Muscle of leg (tissue), 11 donors: ENCODE measurements around the gene POTEF. TPM values are rescaled to one million over a fixed set of nuclear protein-coding genes. Genes with fewer than 3 reads are reported as not detected.
"Not testable (repeated sequence)": the region's sequence is repeated elsewhere in the genome, so short reads cannot be mapped to it uniquely, and the experiment has no call there.

Source experiments
- DNase-seq: peaks from one replicate; pipeline ENCODE4 v3.0.0; 2013
- H3K27ac ChIP-seq: one replicate; pipeline ENCODE4 v1.5.1; 2013; ENCODE audit warnings: mild to moderate bottlenecking, low read length, control low read depth
- H3K27me3 ChIP-seq: one replicate; pipeline ENCODE4 v1.6.1; 2013; ENCODE audit warnings: low read length; ENCODE audit not compliant: control insufficient read depth, insufficient read depth
- H3K36me3 ChIP-seq: one replicate; pipeline ENCODE4 v1.6.1; 2013; ENCODE audit warnings: low read length; ENCODE audit not compliant: control insufficient read depth, insufficient read depth
- H3K4me1 ChIP-seq: one replicate; pipeline ENCODE4 v1.6.1; 2013; ENCODE audit warnings: low read length; ENCODE audit not compliant: control insufficient read depth, insufficient read depth
- H3K4me3 ChIP-seq: one replicate; pipeline ENCODE4 v1.5.1; 2013; ENCODE audit warnings: low read length, control low read depth
- H3K9me3 ChIP-seq: replicated peaks from 2 replicates; pipeline ENCODE4 v1.6.1; 2013; ENCODE audit warnings: low read depth, low read length; ENCODE audit not compliant: control insufficient read depth
- WGBS: methylation state at CpG from one replicate; pipeline ENCODE4 v1.1.5; 2013; ENCODE audit warnings: missing lambda C conversion rate; ENCODE audit not compliant: insufficient coverage; 5-methylcytosine and 5-hydroxymethylcytosine counted together
- polyA plus RNA-seq, 8 donors: library from polyadenylated mRNA; unstranded; fragments of 120-200 nt; gene quantifications; one replicate each; pipeline versions ENCODE4 v1.2.1 to v1.2.3, GENCODE V29; 2013; ENCODE audit warnings: inconsistent platforms in 1 of 8, low replicate concordance in 1 of 8; ENCODE audit not compliant: insufficient read length in 8 of 8, insufficient read depth in 1 of 8
- total RNA-seq: library from RNA; stranded (reverse); fragments of 120-200 nt; gene quantifications from one replicate; pipeline ENCODE4 v1.2.4, GENCODE V29; 2013

POTEF gene
- total and polyA plus RNA-seq, 9 donors: 0.05 to 0.50 (median 0.10) TPM; not detected in 2

GRCh38 chr2:130127726-130128125 lies 1.3 kb downstream of the POTEF start:
- H3K4me1 ChIP-seq, H3K27ac ChIP-seq, H3K4me3 ChIP-seq, H3K36me3 ChIP-seq, H3K9me3 ChIP-seq, H3K27me3 ChIP-seq, DNase-seq: not testable (repeated sequence)
- no CpG with 5 or more reads among the region's 9 CpGs for WGBS

- H3K27me3 ChIP-seq, DNase-seq, H3K9me3 ChIP-seq, H3K4me1 ChIP-seq, H3K4me3 ChIP-seq, H3K27ac ChIP-seq, H3K36me3 ChIP-seq: not testable (repeated sequence)
- WGBS: 90% methylated on average over 9 of the region's 45 CpGs
Observed at GRCh38 chr2:130120924-130121323, 8.1 kb downstream of the POTEF start.

- not testable (repeated sequence) for H3K9me3 ChIP-seq
- WGBS: 22% methylated on average over 3 of the region's 8 CpGs
Observed at GRCh38 chr2:130102597-130103363, 26.2 kb downstream of the POTEF start.

GRCh38 chr2:130062645-130063044 lies 66.4 kb downstream of the POTEF start:
- not testable (repeated sequence) for H3K4me3 ChIP-seq, H3K27me3 ChIP-seq, H3K36me3 ChIP-seq, H3K27ac ChIP-seq, DNase-seq, H3K9me3 ChIP-seq, H3K4me1 ChIP-seq
- WGBS: no CpG with 5 or more reads among the region's 5 CpGs

More at GRCh38 chr2:130102597-130103363, 26.2 kb downstream of the POTEF start:
- DNase-seq, H3K4me1 ChIP-seq, H3K4me3 ChIP-seq, H3K36me3 ChIP-seq, H3K27me3 ChIP-seq, H3K27ac ChIP-seq: not testable (repeated sequence)

- H3K36me3 ChIP-seq, H3K9me3 ChIP-seq, H3K4me1 ChIP-seq, DNase-seq, H3K27me3 ChIP-seq, H3K27ac ChIP-seq, H3K4me3 ChIP-seq: not testable (repeated sequence)
- no CpG with 5 or more reads among the region's 10 CpGs for WGBS
Observed at GRCh38 chr2:130059982-130060381, 69.0 kb downstream of the POTEF start.

- H3K36me3 ChIP-seq, H3K4me1 ChIP-seq, H3K27me3 ChIP-seq, H3K27ac ChIP-seq, H3K4me3 ChIP-seq, DNase-seq, H3K9me3 ChIP-seq: not testable (repeated sequence)
- WGBS: no CpG with 5 or more reads among the region's 7 CpGs
Observed at GRCh38 chr2:130056336-130056735, 72.7 kb downstream of the POTEF start.

GRCh38 chr2:130053217-130053911 lies 75.7 kb downstream of the POTEF start:
- not testable (repeated sequence) for H3K4me3 ChIP-seq

GRCh38 chr2:130052376-130052775 lies 76.6 kb downstream of the POTEF start:
- DNase-seq, H3K36me3 ChIP-seq, H3K9me3 ChIP-seq, H3K4me3 ChIP-seq, H3K27ac ChIP-seq, H3K4me1 ChIP-seq, H3K27me3 ChIP-seq: not testable (repeated sequence)
- 90% methylated on average over 1 of the region's 5 CpGs for WGBS

More at GRCh38 chr2:130053217-130053911, 75.7 kb downstream of the POTEF start:
- not testable (repeated sequence) for H3K4me1 ChIP-seq, H3K27ac ChIP-seq, H3K36me3 ChIP-seq, H3K27me3 ChIP-seq, DNase-seq, H3K9me3 ChIP-seq
- 83% methylated on average over 3 of the region's 7 CpGs for WGBS

- H3K9me3 ChIP-seq, H3K27me3 ChIP-seq, H3K36me3 ChIP-seq, H3K4me3 ChIP-seq, H3K4me1 ChIP-seq, H3K27ac ChIP-seq, DNase-seq: not testable (repeated sequence)
- WGBS: no CpG with 5 or more reads among the region's 4 CpGs
Observed at GRCh38 chr2:130048422-130048821, 80.6 kb downstream of the POTEF start.

GRCh38 chr2:130038265-130038603 lies 90.8 kb downstream of the POTEF start:
- not testable (repeated sequence) for H3K4me3 ChIP-seq, H3K27me3 ChIP-seq, H3K4me1 ChIP-seq, H3K36me3 ChIP-seq, H3K9me3 ChIP-seq, DNase-seq, H3K27ac ChIP-seq
- no CpG with 5 or more reads among the region's 16 CpGs for WGBS
